ENCODE data around the gene RPS3. TPM values are rescaled to one million over a fixed set of nuclear protein-coding genes. Genes with fewer than 3 reads are reported as not detected.

RPS3 gene
- total RNA-seq, 3 donors from 2014 or later = 1,024 to 2,406 (median 1,978) TPM

GRCh38 chr11:75428989-75429640 is 29.8 kb downstream of the RPS3 start:
- Histone ChIP-seq H3K27me3 (peaks cover 0 to 2% of the 10 kb centered on the region in 2 donors), H3K36me3 (no peaks in the 10 kb centered on the region), H3K27ac (peak overlapping the region in 1 of 2 donors; percentile 45), H3K9me3 (peaks cover 4 to 6% of the 10 kb centered on the region in 2 donors), H3K4me1 (peaks cover 0 to 10% of the 10 kb centered on the region in 2 donors), H3K4me3 (peak overlapping the region in 1 of 3 donors; percentile 76)
- DNase-seq (ENCODE audit: low spot score in 2 of 2) = no peak
- intact Hi-C loops (cut with DNase I; ENCODE audit: low total_unique reads) = no loop called here
- TF ChIP-seq POLR2A (IDR thresholded peaks at IDR 0.05) (no peak), CTCF (IDR thresholded peaks at IDR 0.05) (no peak), POLR2AphosphoS5 (IDR thresholded peaks at IDR 0.05) (no peak)

- TF ChIP-seq POLR2AphosphoS5 (IDR thresholded peaks at IDR 0.05) (no peak), POLR2A (IDR thresholded peaks at IDR 0.05) (no peak), CTCF (IDR thresholded peaks at IDR 0.05) (no peak)
- H3K36me3 ChIP-seq = no peaks in the 10 kb centered on the region
- intact Hi-C loops (cut with DNase I; ENCODE audit: low total_unique reads) = no loop called here
- H3K4me3 ChIP-seq = peak overlapping the region in 2 of 3 donors; percentile 53 to 76
- peaks cover 4 to 6% of the 10 kb centered on the region in 2 donors for H3K9me3 ChIP-seq
- DNase-seq (ENCODE audit: low spot score in 2 of 2) = no peak
- H3K27ac ChIP-seq = peak overlapping the region in 1 of 2 donors; percentile 64
- H3K27me3 ChIP-seq = peaks cover 0 to 2% of the 10 kb centered on the region in 2 donors
- H3K4me1 ChIP-seq = peaks cover 0 to 10% of the 10 kb centered on the region in 2 donors
These were observed 30.3 kb downstream of the RPS3 start for GRCh38 chr11:75429641-75429901.

GRCh38 chr11:75429902-75430713 is 30.8 kb downstream of the RPS3 start:
- DNase-seq (ENCODE audit: low spot score in 2 of 2) = no peak
- H3K9me3 ChIP-seq = peaks cover 4 to 6% of the 10 kb centered on the region in 2 donors
- peak overlapping the region; percentile 22 to 76 (median 53) for H3K4me3 ChIP-seq
- H3K36me3 ChIP-seq = no peaks in the 10 kb centered on the region
- H3K4me1 ChIP-seq = peaks cover 0 to 10% of the 10 kb centered on the region in 2 donors
- H3K27me3 ChIP-seq = peaks cover 0 to 2% of the 10 kb centered on the region in 2 donors
- peak overlapping the region in 1 of 2 donors; percentile 64 for H3K27ac ChIP-seq
- TF ChIP-seq POLR2AphosphoS5 (IDR thresholded peaks at IDR 0.05) (peak in 1 of 3 donors; percentile 20), CTCF (IDR thresholded peaks at IDR 0.05) (no peak)
- intact Hi-C loops (cut with DNase I; ENCODE audit: low total_unique reads) = no loop called here

- H3K4me3 ChIP-seq = peak overlapping the region; percentile 22 to 76 (median 53)
- no peaks in the 10 kb centered on the region for H3K36me3 ChIP-seq
- H3K9me3 ChIP-seq = peaks cover 4 to 6% of the 10 kb centered on the region in 2 donors
- TF ChIP-seq CTCF (IDR thresholded peaks at IDR 0.05) (no peak), POLR2A (IDR thresholded peaks at IDR 0.05) (no peak)
- intact Hi-C loops (cut with DNase I; ENCODE audit: low total_unique reads) = no loop called here
- DNase-seq (ENCODE audit: low spot score in 2 of 2) = no peak
- H3K27me3 ChIP-seq = peaks cover 0 to 2% of the 10 kb centered on the region in 2 donors
- peaks cover 0 to 10% of the 10 kb centered on the region in 2 donors for H3K4me1 ChIP-seq
- H3K27ac ChIP-seq = peak overlapping the region in 1 of 2 donors; percentile 64
These were observed 31.6 kb downstream of the RPS3 start for GRCh38 chr11:75430714-75431532.

All from breast epithelium (tissue), 4 donors.